HG03432 (cell line): ENCODE measurements around the gene TMEM52B.
"Not testable (repeated sequence)": the region's sequence is repeated elsewhere in the genome, so short reads cannot be mapped to it uniquely, and the experiment has no call there.

Source experiments
- ATAC-seq: cut with Tn5 transposase; IDR thresholded peaks from one replicate; pipeline ENCODE4 v1.9.1; 2021; ENCODE audit warnings: mild to moderate bottlenecking, moderate library complexity; ENCODE audit not compliant: unreplicated experiment

Gene TMEM52B

GRCh38 chr12:10211101-10211939 lies 32.5 kb downstream of the TMEM52B start:
- no peak for ATAC-seq

- ATAC-seq, result peak; percentile 78
These were observed 33.3 kb downstream of the TMEM52B start for GRCh38 chr12:10211940-10212738.

- peak; percentile 65 for ATAC-seq
These were observed 33.9 kb downstream of the TMEM52B start, which contains the start of gene GABARAPL1 for GRCh38 chr12:10212739-10213131. Gene GABARAPL1, plus strand, starts transcription at chr12:10212877. Its CDS starts 253 bp downstream, at chr12:10213130.

GRCh38 chr12:10213168-10214135 lies 34.6 kb downstream of the TMEM52B start:
- peak; percentile 54 for ATAC-seq

GRCh38 chr12:10214136-10214894 lies 35.5 kb downstream of the TMEM52B start:
- ATAC-seq, result no peak

- ATAC-seq, result no peak
These were observed 36.0 kb downstream of the TMEM52B start for GRCh38 chr12:10214895-10215267.

GRCh38 chr12:10215436-10215835 lies 36.6 kb downstream of the TMEM52B start:
- ATAC-seq, result no peak

- ATAC-seq, result not testable (repeated sequence)
These were observed 37.1 kb downstream of the TMEM52B start for GRCh38 chr12:10215946-10216345.

GRCh38 chr12:10218021-10218420 lies 39.2 kb downstream of the TMEM52B start:
- no peak for ATAC-seq

GRCh38 chr12:10220398-10221077 lies 41.7 kb downstream of the TMEM52B start:
- ATAC-seq, result no peak

- ATAC-seq, result no peak
These were observed 43.0 kb downstream of the TMEM52B start for GRCh38 chr12:10221846-10222245.

- no peak for ATAC-seq
These were observed 44.4 kb downstream of the TMEM52B start for GRCh38 chr12:10223208-10223607.

- ATAC-seq, result not testable (repeated sequence)
These were observed 46.6 kb downstream of the TMEM52B start for GRCh38 chr12:10225426-10225825.

GRCh38 chr12:10226086-10226485 lies 47.3 kb downstream of the TMEM52B start:
- ATAC-seq, result no peak

- no peak for ATAC-seq
These were observed 47.9 kb downstream of the TMEM52B start for GRCh38 chr12:10226731-10227130.

GRCh38 chr12:10227648-10228047 lies 48.8 kb downstream of the TMEM52B start:
- ATAC-seq, result no peak

GRCh38 chr12:10234562-10234961 lies 55.7 kb downstream of the TMEM52B start:
- ATAC-seq, result no peak

GRCh38 chr12:10235761-10236631 lies 57.2 kb downstream of the TMEM52B start:
- no peak for ATAC-seq
